ENCODE results near the gene SLC12A8.

Gene SLC12A8

GRCh38 chr3:125212509-125213363 is at the start of gene SLC12A8:
Gene SLC12A8 (minus strand): TSS chr3:125212748. CDS start chr3:125211349, 1,399 bp downstream.
- DNase-seq, result no peak

GRCh38 chr3:125262161-125262560 is 49.6 kb upstream of the SLC12A8 start:
- no peak for DNase-seq

- no peak for DNase-seq
Measured at GRCh38 chr3:125261031-125261430, 48.5 kb upstream of the SLC12A8 start.

GRCh38 chr3:125260158-125260557 is 47.6 kb upstream of the SLC12A8 start:
- no peak for DNase-seq

- DNase-seq, result no peak
Measured at GRCh38 chr3:125257536-125257935, 45.0 kb upstream of the SLC12A8 start.

GRCh38 chr3:125256675-125257074 is 44.1 kb upstream of the SLC12A8 start:
- no peak for DNase-seq

- no peak for DNase-seq
Measured at GRCh38 chr3:125250973-125251372, 38.4 kb upstream of the SLC12A8 start.

- no peak for DNase-seq
Measured at GRCh38 chr3:125246237-125246636, 33.7 kb upstream of the SLC12A8 start.

- no peak for DNase-seq
Measured at GRCh38 chr3:125245521-125245920, 33.0 kb upstream of the SLC12A8 start.

- DNase-seq, result no peak
Measured at GRCh38 chr3:125240496-125240895, 27.9 kb upstream of the SLC12A8 start.

- no peak for DNase-seq
Measured at GRCh38 chr3:125239266-125239665, 26.7 kb upstream of the SLC12A8 start.

GRCh38 chr3:125238759-125239158 is 26.2 kb upstream of the SLC12A8 start:
- no peak for DNase-seq

- no peak for DNase-seq
Measured at GRCh38 chr3:125236331-125236903, 23.9 kb upstream of the SLC12A8 start.

GRCh38 chr3:125234831-125235230 is 22.3 kb upstream of the SLC12A8 start:
- no peak for DNase-seq

GRCh38 chr3:125232401-125232800 is 19.9 kb upstream of the SLC12A8 start:
- no peak for DNase-seq

GRCh38 chr3:125231895-125232294 is 19.3 kb upstream of the SLC12A8 start:
- no peak for DNase-seq

GRCh38 chr3:125229707-125230106 is 17.2 kb upstream of the SLC12A8 start:
- no peak for DNase-seq

GRCh38 chr3:125229168-125229567 is 16.6 kb upstream of the SLC12A8 start:
- no peak for DNase-seq

GRCh38 chr3:125221831-125222230 is 9.3 kb upstream of the SLC12A8 start:
- DNase-seq, result no peak

GRCh38 chr3:125220727-125221429 is 8.3 kb upstream of the SLC12A8 start:
- DNase-seq, result no peak

- DNase-seq, result no peak
Measured at GRCh38 chr3:125220183-125220582, 7.6 kb upstream of the SLC12A8 start.

- no peak for DNase-seq
Measured at GRCh38 chr3:125219261-125219701, 6.7 kb upstream of the SLC12A8 start.

- no peak for DNase-seq
Measured at GRCh38 chr3:125214738-125215137, 2.2 kb upstream of the SLC12A8 start.
